Chondrocyte (in vitro differentiated cells): ENCODE data around the gene FAM234B. TPM values are rescaled to one million over a fixed set of nuclear protein-coding genes. Genes with fewer than 3 reads are reported as not detected.

ENCODE experiments used
- DNase-seq: peaks from one replicate; pipeline ENCODE4 v3.0.0; 2021; ENCODE audit warnings: mixed read lengths, low spot score
- H3K27ac Mint-ChIP-seq: one replicate; pipeline ENCODE4 v1.8.0; 2021; ENCODE audit warnings: mild to moderate bottlenecking, moderate library complexity, mixed read lengths; ENCODE audit not compliant: unreplicated experiment
- H3K27me3 Mint-ChIP-seq: 2 replicates; pipeline ENCODE4 v1.8.0; 2021; ENCODE audit warnings: low read depth, mixed read lengths
- H3K36me3 Mint-ChIP-seq: 2 replicates; pipeline ENCODE4 v1.8.0; 2021; ENCODE audit warnings: low read depth, mixed read lengths
- H3K4me1 Mint-ChIP-seq: 2 replicates; pipeline ENCODE4 v1.8.0; 2021; ENCODE audit warnings: low read depth, mild to moderate bottlenecking, mixed read lengths
- H3K4me3 Mint-ChIP-seq: one replicate; pipeline ENCODE4 v1.8.0; 2021; ENCODE audit warnings: mild to moderate bottlenecking, moderate library complexity, mixed read lengths; ENCODE audit not compliant: unreplicated experiment
- H3K9me3 Mint-ChIP-seq: 2 replicates; pipeline ENCODE4 v1.8.0; 2021; ENCODE audit warnings: low read depth, mixed read lengths
- CTCF ChIP-seq: fragments of 200-600 bp; sonication (generic); IDR thresholded peaks from 2 replicates; pipeline ENCODE4 v1.5.0; 2021; ENCODE audit warnings: antibody characterized with exemption, mild to moderate bottlenecking, moderate library complexity
- total RNA-seq: library from RNA; stranded (reverse); gene quantifications from 3 replicates; pipeline ENCODE4 v1.2.1, GENCODE V29; 2021

FAM234B gene
- total RNA-seq, 1 donor from 2014 or later = 3.8 TPM

GRCh38 chr12:12998248-12998647, 45.9 kb upstream of the FAM234B start:
- no peak overlapping the region for H3K27ac Mint-ChIP-seq
- DNase-seq = no peak
- H3K4me3 Mint-ChIP-seq = no peak overlapping the region
- peaks cover 41% of the 10 kb centered on the region for H3K4me1 Mint-ChIP-seq
- no peak for TF ChIP-seq CTCF
- H3K27me3 Mint-ChIP-seq = no peaks in the 10 kb centered on the region
- H3K9me3 Mint-ChIP-seq = no peaks in the 10 kb centered on the region
- peaks cover 1% of the 10 kb centered on the region for H3K36me3 Mint-ChIP-seq

GRCh38 chr12:12999271-12999958, 44.8 kb upstream of the FAM234B start:
- peak overlapping the region; percentile 88 for H3K27ac Mint-ChIP-seq
- no peak for DNase-seq

GRCh38 chr12:12999959-13000615, 44.1 kb upstream of the FAM234B start, which contains the start of gene HEBP1:
Gene HEBP1, minus strand, starts transcription at chr12:13000265. Its CDS starts 151 bp downstream, at chr12:13000114.
- H3K9me3 Mint-ChIP-seq = no peaks in the 10 kb centered on the region
- H3K4me1 Mint-ChIP-seq = peaks cover 34% of the 10 kb centered on the region
- H3K36me3 Mint-ChIP-seq = peaks cover 1% of the 10 kb centered on the region
- TF ChIP-seq CTCF = no peak
- peak within 1 kb of the TSS; percentile 95 for H3K4me3 Mint-ChIP-seq
- peak; percentile 98 for DNase-seq
- no peaks in the 10 kb centered on the region for H3K27me3 Mint-ChIP-seq
- H3K27ac Mint-ChIP-seq = peak within 1 kb of the TSS; percentile 93

More at GRCh38 chr12:12999271-12999958, 44.8 kb upstream of the FAM234B start:
- Mint-ChIP-seq H3K4me1 (peaks cover 34% of the 10 kb centered on the region), H3K9me3 (no peaks in the 10 kb centered on the region), H3K36me3 (peaks cover 1% of the 10 kb centered on the region), H3K4me3 (peak overlapping the region; percentile 95), H3K27me3 (no peaks in the 10 kb centered on the region)
- peak; percentile 43 for TF ChIP-seq CTCF

- no peak for TF ChIP-seq CTCF
- Mint-ChIP-seq H3K4me1 (peaks cover 34% of the 10 kb centered on the region), H3K27ac (peak overlapping the region; percentile 93), H3K36me3 (peaks cover 1% of the 10 kb centered on the region), H3K9me3 (no peaks in the 10 kb centered on the region), H3K27me3 (no peaks in the 10 kb centered on the region), H3K4me3 (peak overlapping the region; percentile 95)
- no peak for DNase-seq
These were observed 43.6 kb upstream of the FAM234B start for GRCh38 chr12:13000616-13000924.

- peak overlapping the region; percentile 95 for H3K4me3 Mint-ChIP-seq
- no peaks in the 10 kb centered on the region for H3K9me3 Mint-ChIP-seq
- peak; percentile 79 for TF ChIP-seq CTCF
- H3K27me3 Mint-ChIP-seq = no peaks in the 10 kb centered on the region
- H3K36me3 Mint-ChIP-seq = peaks cover 1% of the 10 kb centered on the region
- DNase-seq = no peak
- H3K27ac Mint-ChIP-seq = peak overlapping the region; percentile 93
- peaks cover 34% of the 10 kb centered on the region for H3K4me1 Mint-ChIP-seq
These were observed 43.0 kb upstream of the FAM234B start for GRCh38 chr12:13000925-13001774.
